Kidney (tissue), 14 donors: ENCODE results near the gene EEF1G. TPM values are rescaled to one million over a fixed set of nuclear protein-coding genes. Genes with fewer than 3 reads are reported as not detected.

Source experiments
- DNase-seq, 5 donors: peaks; one replicate each; pipeline ENCODE4 v3.0.0-alpha.2; 2013 to 2020
- FAIRE-seq: peaks from 2 replicates; lab custom pipeline; 2012; peaks lifted over from hg19 to GRCh38; lab: Jason Lieb, UNC
- H3K27ac ChIP-seq, 2 donors: one replicate each; pipeline ENCODE4 v1.7.0; 2013; ENCODE audit warnings: low read depth in 2 of 2, low read length in 2 of 2, inconsistent platforms in 1 of 2
- H3K27me3 ChIP-seq: one replicate; pipeline ENCODE4 v1.7.1; 2013; ENCODE audit warnings: low read length, inconsistent platforms; ENCODE audit not compliant: control insufficient read depth, insufficient read depth
- H3K36me3 ChIP-seq, 3 donors: one replicate each; pipeline versions ENCODE4 v1.7.0 to v1.7.1; 2013; ENCODE audit warnings: low read length in 3 of 3, control low read depth in 1 of 3, inconsistent platforms in 1 of 3; ENCODE audit not compliant: insufficient read depth in 3 of 3, control insufficient read depth in 2 of 3
- H3K4me1 ChIP-seq, 3 donors: one replicate each; pipeline versions ENCODE4 v1.7.0 to v1.7.1; 2013; ENCODE audit warnings: low read length in 3 of 3, inconsistent platforms in 1 of 3, low read depth in 1 of 3; ENCODE audit not compliant: control insufficient read depth in 2 of 3, insufficient read depth in 2 of 3
- H3K4me3 ChIP-seq, 3 donors: one replicate each; pipeline versions ENCODE4 v1.7.0 to v1.8.1; 2013; ENCODE audit warnings: low read length in 3 of 3, control low read depth in 1 of 3, inconsistent platforms in 1 of 3
- H3K9ac ChIP-seq, 3 donors: one replicate each; pipeline versions ENCODE4 v1.7.0 to v1.7.1; 2013; ENCODE audit warnings: low read length in 3 of 3, control low read depth in 1 of 3, inconsistent platforms in 1 of 3
- H3K9me3 ChIP-seq, 3 donors: one replicate each; pipeline versions ENCODE4 v1.7.0 to v1.7.1; 2013; ENCODE audit warnings: low read length in 3 of 3, control low read depth in 1 of 3, inconsistent platforms in 1 of 3; ENCODE audit not compliant: control insufficient read depth in 2 of 3, insufficient read depth in 1 of 3
- intact Hi-C: fragments of 100-400 bp; cut with DNase I; formaldehyde crosslinking; loops from one replicate; pipeline ENCODE4 v1.11.1; 2022
- polyA plus RNA-seq: library from polyadenylated mRNA; stranded (reverse); fragments of 350-450 nt; fragmentation: Illumina TruSeq; extraction: RNeasy Lipid Tissue Mini Kit (QIAGEN cat#74804); gene quantifications from one replicate; pipeline ENCODE4 v1.2.3, GENCODE V29; 2014; ENCODE audit warnings: low read depth, low replicate concordance; ENCODE audit not compliant: insufficient read depth
- total RNA-seq: library from RNA; stranded (reverse); fragmentation: NEBNext Ultra II Directional; extraction: Animal tissue kit (Norgen Biotek cat#: 25700); gene quantifications from one replicate; pipeline ENCODE4 v1.2.1, GENCODE V29; 2021
- TF ChIP-seq, protein P1 (sequence below): IDR thresholded peaks from 3 replicates; pipeline ENCODE4 v1.5.1; 2012; ENCODE audit warnings: mild to moderate bottlenecking, moderate library complexity, borderline replicate concordance; ENCODE audit not compliant: insufficient read depth; ENCODE audit errors: extremely low read depth
- donor health status: control.
- donor health status: control.
- donor health status: control.
- donor health status: control.
- donor health status: control.
- donor health status: DM: yes; HTN: yes; CAD: no.
- donor health status: Normal renal cell carcinoma (clear cell type).

The EEF1G gene
- total and polyA plus RNA-seq, 2 donors from 2014 or later: 1,136 to 1,809 TPM

DNA sequence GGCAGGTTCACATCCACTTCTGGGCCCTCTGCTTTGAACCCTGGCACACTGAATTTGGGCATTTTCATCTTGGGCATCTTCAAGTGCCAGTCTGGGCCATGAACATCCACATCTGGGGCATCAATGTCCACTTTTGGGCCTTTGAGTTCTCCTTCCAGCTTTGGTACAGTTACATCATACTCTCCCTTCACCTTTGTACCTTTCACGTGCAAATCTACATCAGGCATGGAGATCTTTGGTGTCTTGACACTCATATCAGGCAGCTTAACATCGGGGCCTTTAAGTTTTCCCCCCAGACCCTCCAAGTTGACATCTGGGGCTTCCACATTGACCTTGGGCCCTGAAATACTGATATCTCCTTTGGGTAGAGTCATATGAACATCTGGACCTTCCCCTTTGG is 41.6 kb downstream of the EEF1G start:
- H3K27ac ChIP-seq: no peak overlapping the region
- peaks cover 6 to 56% (median 36%) of the 10 kb centered on the region in 3 donors for H3K36me3 ChIP-seq
- no peak for FAIRE-seq
- H3K9me3 ChIP-seq: no peaks in the 10 kb centered on the region
- intact Hi-C loops: no loop called here
- TF ChIP-seq, protein P1, sequence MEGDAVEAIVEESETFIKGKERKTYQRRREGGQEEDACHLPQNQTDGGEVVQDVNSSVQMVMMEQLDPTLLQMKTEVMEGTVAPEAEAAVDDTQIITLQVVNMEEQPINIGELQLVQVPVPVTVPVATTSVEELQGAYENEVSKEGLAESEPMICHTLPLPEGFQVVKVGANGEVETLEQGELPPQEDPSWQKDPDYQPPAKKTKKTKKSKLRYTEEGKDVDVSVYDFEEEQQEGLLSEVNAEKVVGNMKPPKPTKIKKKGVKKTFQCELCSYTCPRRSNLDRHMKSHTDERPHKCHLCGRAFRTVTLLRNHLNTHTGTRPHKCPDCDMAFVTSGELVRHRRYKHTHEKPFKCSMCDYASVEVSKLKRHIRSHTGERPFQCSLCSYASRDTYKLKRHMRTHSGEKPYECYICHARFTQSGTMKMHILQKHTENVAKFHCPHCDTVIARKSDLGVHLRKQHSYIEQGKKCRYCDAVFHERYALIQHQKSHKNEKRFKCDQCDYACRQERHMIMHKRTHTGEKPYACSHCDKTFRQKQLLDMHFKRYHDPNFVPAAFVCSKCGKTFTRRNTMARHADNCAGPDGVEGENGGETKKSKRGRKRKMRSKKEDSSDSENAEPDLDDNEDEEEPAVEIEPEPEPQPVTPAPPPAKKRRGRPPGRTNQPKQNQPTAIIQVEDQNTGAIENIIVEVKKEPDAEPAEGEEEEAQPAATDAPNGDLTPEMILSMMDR: no peak
- DNase-seq: no peak
- H3K27me3 ChIP-seq: no peaks in the 10 kb centered on the region
- peaks cover 0 to 7% (median 0%) of the 10 kb centered on the region in 3 donors for H3K4me1 ChIP-seq
- H3K9ac ChIP-seq: no peak overlapping the region
- H3K4me3 ChIP-seq: no peak overlapping the region

GRCh38 chr11:62516736-62517371 is 56.8 kb downstream of the EEF1G start:
- TF ChIP-seq, protein P1: no peak
- peaks cover 0 to 27% (median 12%) of the 10 kb centered on the region in 3 donors for H3K36me3 ChIP-seq
- no peaks in the 10 kb centered on the region for H3K9me3 ChIP-seq
- no peaks in the 10 kb centered on the region for H3K27me3 ChIP-seq
- no peak overlapping the region for H3K9ac ChIP-seq
- no peak overlapping the region for H3K27ac ChIP-seq
- peaks cover 0 to 2% (median 0%) of the 10 kb centered on the region in 3 donors for H3K4me1 ChIP-seq
- H3K4me3 ChIP-seq: no peak overlapping the region
- no peak for DNase-seq
- intact Hi-C loops: no loop called here
- no peak for FAIRE-seq

- H3K9me3 ChIP-seq: no peaks in the 10 kb centered on the region
- H3K4me3 ChIP-seq: no peak overlapping the region
- H3K36me3 ChIP-seq: peaks cover 0 to 11% (median 5%) of the 10 kb centered on the region in 3 donors
- H3K9ac ChIP-seq: no peak overlapping the region
- no peak overlapping the region for H3K27ac ChIP-seq
- DNase-seq: no peak
- H3K27me3 ChIP-seq: no peaks in the 10 kb centered on the region
- TF ChIP-seq, protein P1: no peak
- intact Hi-C loops: no loop called here
- H3K4me1 ChIP-seq: peaks cover 0 to 2% (median under 1%) of the 10 kb centered on the region in 3 donors
- FAIRE-seq: no peak
Observed at GRCh38 chr11:62514151-62514550, 59.5 kb downstream of the EEF1G start.

- TF ChIP-seq, protein P1: no peak
- H3K36me3 ChIP-seq: peaks cover 0 to 11% (median 3%) of the 10 kb centered on the region in 3 donors
- no peak for FAIRE-seq
Observed at GRCh38 chr11:62513626-62514025, 60.1 kb downstream of the EEF1G start.

More at GRCh38 chr11:62513626-62514025, 60.1 kb downstream of the EEF1G start:
- no peak for DNase-seq
- H3K9ac ChIP-seq: no peak overlapping the region
- H3K4me3 ChIP-seq: no peak overlapping the region
- H3K27me3 ChIP-seq: no peaks in the 10 kb centered on the region
- peaks cover 0 to 7% (median 5%) of the 10 kb centered on the region in 3 donors for H3K4me1 ChIP-seq
- no peak overlapping the region for H3K27ac ChIP-seq
- H3K9me3 ChIP-seq: no peaks in the 10 kb centered on the region
- intact Hi-C loops: no loop called here
